Esophagus squamous epithelium (tissue), 4 donors: ENCODE results near the gene DDX24.

ENCODE experiments used
- CTCF ChIP-seq, 6 experiments: fragments of 450-650 bp in 4 of 6; fragments of 200-600 bp in 2 of 6; sonication (generic) in 2 of 6; IDR thresholded peaks; one replicate each; pipeline ENCODE4 v1.5.1; 2016 to 2019; ENCODE audit warnings: antibody characterized with exemption in 6 of 6, mild to moderate bottlenecking in 4 of 6, moderate library complexity in 4 of 6
- POLR2A ChIP-seq, 4 donors: fragments of 450-650 bp; IDR thresholded peaks; one replicate each; pipeline ENCODE4 v1.6.1; 2017; ENCODE audit warnings: antibody characterized with exemption in 4 of 4, mild to moderate bottlenecking in 4 of 4, moderate library complexity in 3 of 4

GRCh38 chr14:94087891-94088290 lies 6.9 kb upstream of the DDX24 start:
- TF ChIP-seq CTCF (IDR thresholded peaks at IDR 0.05) (no peak), POLR2A (IDR thresholded peaks at IDR 0.05) (no peak)
